GM19193 (cell line): Measurements from ENCODE around the gene SERPINA10.

Source experiments
- POLR2A ChIP-seq: IDR thresholded peaks from 4 replicates; pipeline ENCODE4 v1.6.1; 2011; ENCODE audit not compliant: insufficient read depth, insufficient read length; ENCODE audit errors: extremely low read depth

The SERPINA10 gene

GRCh38 chr14:94292872-94293577, at the start of gene SERPINA10:
TSS of gene SERPINA10 (minus strand) at chr14:94293268. CDS start at chr14:94290593, 2,675 bp downstream.
- TF ChIP-seq POLR2A = no peak

GRCh38 chr14:94342334-94342934, 49.4 kb upstream of the SERPINA10 start:
- no peak for TF ChIP-seq POLR2A

GRCh38 chr14:94341656-94342333, 48.7 kb upstream of the SERPINA10 start:
- no peak for TF ChIP-seq POLR2A

- no peak for TF ChIP-seq POLR2A
Measured at GRCh38 chr14:94340533-94340932, 47.5 kb upstream of the SERPINA10 start.

- no peak for TF ChIP-seq POLR2A
Measured at GRCh38 chr14:94338023-94338422, 45.0 kb upstream of the SERPINA10 start.

- TF ChIP-seq POLR2A = no peak
Measured at GRCh38 chr14:94337274-94337673, 44.2 kb upstream of the SERPINA10 start.

- no peak for TF ChIP-seq POLR2A
Measured at GRCh38 chr14:94334872-94335271, 41.8 kb upstream of the SERPINA10 start.

- TF ChIP-seq POLR2A = no peak
Measured at GRCh38 chr14:94332587-94332986, 39.5 kb upstream of the SERPINA10 start.

- TF ChIP-seq POLR2A = no peak
Measured at GRCh38 chr14:94332063-94332583, 39.1 kb upstream of the SERPINA10 start.

GRCh38 chr14:94331462-94331861, 38.4 kb upstream of the SERPINA10 start:
- TF ChIP-seq POLR2A = no peak

GRCh38 chr14:94330857-94331256, 37.8 kb upstream of the SERPINA10 start:
- no peak for TF ChIP-seq POLR2A

GRCh38 chr14:94330432-94330831, 37.4 kb upstream of the SERPINA10 start:
- TF ChIP-seq POLR2A = no peak

GRCh38 chr14:94329857-94330256, 36.8 kb upstream of the SERPINA10 start:
- TF ChIP-seq POLR2A = no peak

- TF ChIP-seq POLR2A = no peak
Measured at GRCh38 chr14:94328196-94328595, 35.1 kb upstream of the SERPINA10 start.

GRCh38 chr14:94322648-94323570, 29.8 kb upstream of the SERPINA10 start, which contains the start of gene SERPINA6:
TSS of gene SERPINA6 (minus strand) at chr14:94323336. CDS start at chr14:94314648, 8,688 bp downstream.
- TF ChIP-seq POLR2A = no peak
